GM12872 (cell line): Measurements from ENCODE around the gene RPH3AL.

Experiments used
- TF ChIP-seq, protein P1 (sequence below): IDR thresholded peaks from 3 replicates; pipeline ENCODE4 v1.5.1; 2011; ENCODE audit warnings: low read depth, mild to moderate bottlenecking, low read length, moderate library complexity; ENCODE audit not compliant: insufficient read depth

RPH3AL gene

DNA sequence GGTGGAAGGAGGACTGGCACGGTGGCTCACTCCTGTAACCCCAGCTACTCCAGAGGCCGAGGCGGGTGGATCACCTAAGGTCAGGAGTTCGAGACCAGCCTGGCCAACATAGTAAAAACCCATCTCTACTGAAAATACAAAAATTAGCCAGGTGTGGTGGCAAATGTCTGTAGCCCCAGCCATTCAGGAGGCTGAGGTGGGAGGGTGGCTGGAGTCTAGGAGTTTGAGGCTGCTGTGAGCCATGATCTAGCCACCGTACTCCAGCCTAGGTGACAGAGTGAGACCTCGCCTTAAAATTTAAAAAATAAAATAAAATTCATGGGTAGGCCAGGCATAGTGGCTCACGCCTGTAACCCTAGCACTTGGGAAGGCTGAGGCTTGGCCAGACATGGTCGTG lies 1.2 kb upstream of the RPH3AL start:
- TF ChIP-seq, protein P1, sequence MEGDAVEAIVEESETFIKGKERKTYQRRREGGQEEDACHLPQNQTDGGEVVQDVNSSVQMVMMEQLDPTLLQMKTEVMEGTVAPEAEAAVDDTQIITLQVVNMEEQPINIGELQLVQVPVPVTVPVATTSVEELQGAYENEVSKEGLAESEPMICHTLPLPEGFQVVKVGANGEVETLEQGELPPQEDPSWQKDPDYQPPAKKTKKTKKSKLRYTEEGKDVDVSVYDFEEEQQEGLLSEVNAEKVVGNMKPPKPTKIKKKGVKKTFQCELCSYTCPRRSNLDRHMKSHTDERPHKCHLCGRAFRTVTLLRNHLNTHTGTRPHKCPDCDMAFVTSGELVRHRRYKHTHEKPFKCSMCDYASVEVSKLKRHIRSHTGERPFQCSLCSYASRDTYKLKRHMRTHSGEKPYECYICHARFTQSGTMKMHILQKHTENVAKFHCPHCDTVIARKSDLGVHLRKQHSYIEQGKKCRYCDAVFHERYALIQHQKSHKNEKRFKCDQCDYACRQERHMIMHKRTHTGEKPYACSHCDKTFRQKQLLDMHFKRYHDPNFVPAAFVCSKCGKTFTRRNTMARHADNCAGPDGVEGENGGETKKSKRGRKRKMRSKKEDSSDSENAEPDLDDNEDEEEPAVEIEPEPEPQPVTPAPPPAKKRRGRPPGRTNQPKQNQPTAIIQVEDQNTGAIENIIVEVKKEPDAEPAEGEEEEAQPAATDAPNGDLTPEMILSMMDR: no peak

DNA sequence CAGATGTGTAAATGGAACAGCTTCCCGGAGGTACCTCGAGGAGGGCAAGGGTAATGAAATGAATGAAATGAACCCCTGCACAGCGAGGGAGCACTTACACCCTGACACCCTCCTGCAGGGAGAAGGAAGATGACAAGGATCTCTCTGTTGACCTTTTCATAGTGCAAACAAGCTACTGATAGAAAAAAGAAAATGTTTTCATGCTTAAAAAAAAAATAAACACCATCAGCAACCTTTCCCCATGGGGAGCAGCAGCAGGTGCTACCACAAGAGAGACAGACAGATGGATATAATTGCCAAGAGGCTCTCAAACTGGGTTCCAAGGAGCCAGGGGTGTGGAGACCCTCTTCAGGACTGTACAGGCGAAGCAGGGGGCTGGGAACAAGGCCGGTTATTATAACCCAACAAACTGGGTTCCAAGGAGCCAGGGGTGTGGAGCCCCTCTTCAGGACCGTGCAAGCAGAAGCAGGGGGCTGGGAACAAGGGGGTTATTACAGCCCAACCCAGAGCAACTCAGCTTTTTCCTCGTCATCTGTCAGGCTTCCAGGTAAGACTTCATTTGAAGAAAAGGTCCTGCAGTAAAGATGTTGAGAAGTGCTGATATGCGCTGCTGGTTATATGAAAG lies 718 bp upstream of the RPH3AL start:
- TF ChIP-seq, protein P1: no peak

GRCh38 chr17:351875-352420 lies 659 bp downstream of the RPH3AL start:
- TF ChIP-seq, protein P1: no peak

DNA sequence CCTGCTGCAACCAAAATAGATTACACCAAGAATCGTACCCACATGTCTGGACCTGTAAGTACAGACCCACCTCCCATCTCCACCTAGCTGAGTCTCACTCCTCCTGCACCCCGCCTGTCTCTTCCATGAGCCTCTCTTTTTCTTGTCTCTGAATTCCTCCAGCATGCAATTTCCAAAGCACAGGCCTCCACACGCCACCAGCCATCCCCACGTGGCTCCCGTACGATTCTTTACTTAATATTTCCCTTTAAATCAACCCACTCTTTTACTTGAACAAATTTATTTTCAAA lies 1.2 kb downstream of the RPH3AL start:
- TF ChIP-seq, protein P1: no peak

DNA sequence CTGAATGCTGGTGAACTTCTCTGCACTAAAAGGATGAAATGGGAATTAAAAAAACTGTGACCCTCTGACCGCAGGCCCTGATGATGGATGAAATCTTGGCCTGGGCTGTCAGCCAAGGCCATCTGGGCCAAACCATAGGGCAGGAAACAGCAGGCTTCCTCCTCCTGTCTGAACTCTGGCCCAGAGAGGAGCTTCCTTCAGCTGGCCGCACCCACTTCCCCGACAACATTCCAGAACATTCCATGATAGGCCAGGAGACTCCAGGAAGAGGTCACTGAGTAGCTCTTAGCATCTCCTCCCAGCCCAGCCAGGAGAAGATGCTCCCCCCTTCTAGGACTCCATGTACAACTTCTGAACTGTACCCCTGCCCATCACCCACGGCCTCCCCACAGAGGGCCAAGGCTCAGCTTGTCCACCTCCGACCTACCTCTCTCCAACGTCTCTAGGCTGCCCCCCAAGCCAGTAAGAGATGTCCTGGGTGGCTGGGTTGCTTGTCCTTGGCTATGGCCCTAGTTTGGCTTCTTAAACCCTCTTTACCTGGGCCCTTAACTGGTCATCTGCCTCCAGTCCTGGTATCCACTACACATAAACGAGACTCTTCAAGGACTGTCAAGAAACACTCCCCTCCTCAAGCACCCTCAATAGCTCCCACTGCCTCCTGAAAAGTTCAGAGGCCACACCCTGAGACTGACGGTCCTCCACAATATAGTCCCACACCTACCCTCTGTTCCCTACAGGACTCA lies 1.7 kb downstream of the RPH3AL start:
- TF ChIP-seq, protein P1: no peak

DNA sequence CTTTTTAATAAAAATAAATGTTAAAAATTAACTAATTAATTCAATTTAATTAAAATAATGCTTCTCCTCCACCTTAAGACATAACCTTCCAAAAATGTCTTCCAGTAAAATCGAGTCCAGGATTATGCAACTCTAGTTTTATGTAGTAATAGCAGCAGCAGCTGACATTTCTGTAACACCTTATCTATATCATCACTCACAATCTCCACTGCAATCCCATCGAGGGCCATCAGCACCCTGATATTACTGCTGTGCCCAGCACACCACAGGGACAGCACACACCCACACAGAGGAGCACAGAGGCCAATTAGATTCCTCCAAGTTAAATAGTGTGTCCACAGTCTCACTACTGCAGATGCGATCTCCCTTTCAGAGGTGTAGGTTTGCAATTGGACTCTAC lies 2.9 kb downstream of the RPH3AL start:
- TF ChIP-seq, protein P1: no peak

DNA sequence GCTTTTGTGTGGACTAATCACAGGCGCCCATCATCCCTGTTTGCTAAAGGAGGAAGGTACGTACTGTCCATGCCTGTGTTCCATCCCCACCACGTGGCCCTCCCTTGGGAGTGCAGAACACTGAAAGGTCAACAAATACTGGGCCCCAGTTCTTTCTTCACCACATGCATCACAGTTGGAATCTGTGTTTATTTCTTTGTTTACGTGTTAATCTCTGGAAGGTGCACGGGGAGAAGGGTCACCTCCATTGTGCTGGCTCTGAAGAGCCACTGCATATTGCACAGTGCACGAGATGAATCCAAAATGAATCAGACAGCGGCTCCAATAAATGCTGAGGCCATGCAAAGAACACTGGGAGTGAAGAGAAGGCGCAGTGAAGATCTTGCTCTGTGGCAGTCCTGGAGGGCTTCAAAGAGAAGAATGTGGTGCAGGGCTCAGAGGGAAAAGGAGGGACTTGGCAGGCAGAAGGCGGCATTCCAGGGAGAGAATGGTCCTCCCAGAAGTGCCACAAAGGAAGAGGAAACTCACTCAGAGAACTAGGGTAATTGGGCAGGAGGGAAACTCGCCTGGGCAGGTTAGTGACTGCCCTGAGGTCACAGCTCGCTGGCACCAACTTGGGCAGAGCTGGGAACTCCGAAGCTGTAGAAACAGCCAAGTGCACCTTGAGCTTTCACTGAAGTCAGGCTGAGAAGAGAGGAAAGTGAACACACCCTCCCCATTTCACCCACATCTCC lies 3.7 kb downstream of the RPH3AL start:
- TF ChIP-seq, protein P1: no peak
